ENCODE results near the gene PLCD4. TPM values are rescaled to one million over a fixed set of nuclear protein-coding genes. Genes with fewer than 3 reads are reported as not detected.

The PLCD4 gene
- total RNA-seq, 1 donor from 2014 or later: 3.9 TPM

DNA sequence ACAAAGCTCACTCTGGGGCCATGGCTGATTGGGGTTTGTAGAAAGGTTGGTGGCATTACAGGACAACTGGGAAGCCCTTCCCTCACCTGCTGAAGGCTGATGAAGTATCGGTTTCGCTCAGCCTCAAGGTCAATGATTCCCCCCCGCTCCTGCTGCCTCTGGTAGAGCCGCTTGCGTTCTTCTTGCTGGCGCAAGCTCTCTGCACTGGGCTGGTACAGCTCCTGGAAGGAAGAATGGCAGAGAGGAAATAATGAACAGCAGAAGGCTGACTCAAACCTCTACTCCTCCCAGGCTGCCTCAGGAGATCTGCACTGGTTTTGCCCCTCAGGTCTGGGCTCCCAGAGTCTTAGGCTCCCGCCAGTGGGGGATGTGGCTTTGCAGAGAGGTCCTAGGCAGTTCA, 57.0 kb downstream of the PLCD4 start:
- DNase-seq (ENCODE audit: low spot score): no peak

- no peak for DNase-seq (ENCODE audit: low spot score)
Measured at GRCh38 chr2:218671097-218671653, 63.5 kb downstream of the PLCD4 start.

- peak; percentile 86 for DNase-seq (ENCODE audit: low spot score)
Measured at GRCh38 chr2:218671654-218672566, 64.2 kb downstream of the PLCD4 start, which contains the start of the genes RNF25 and STK36. TSS of gene RNF25 (minus strand) at chr2:218672002. CDS start at chr2:218671970, 32 bp downstream. TSS of gene STK36 (plus strand) at chr2:218672086. CDS start at chr2:218672830, 744 bp downstream.

DNA sequence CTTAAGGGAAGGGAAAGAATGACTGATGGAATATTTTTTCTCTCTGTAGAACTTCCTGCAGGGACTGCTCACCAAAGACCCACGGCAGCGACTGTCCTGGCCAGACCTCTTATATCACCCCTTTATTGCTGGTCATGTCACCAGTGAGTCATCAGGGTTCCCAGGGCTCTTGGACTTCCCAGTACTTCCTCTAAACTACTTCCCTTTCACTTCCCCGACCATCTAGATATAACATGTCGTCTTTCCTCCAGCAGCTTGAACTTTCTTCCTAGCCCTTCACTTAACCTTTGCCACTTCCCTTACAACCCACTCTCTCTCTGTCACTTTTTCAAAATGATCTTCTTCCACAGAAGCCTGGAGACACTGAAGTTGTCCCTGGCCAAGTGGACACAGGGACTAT, 71.4 kb downstream of the PLCD4 start:
- DNase-seq (ENCODE audit: low spot score): no peak

- DNase-seq (ENCODE audit: low spot score): no peak
Measured at GRCh38 chr2:218680061-218680460, 72.4 kb downstream of the PLCD4 start.

Other genes with a start within 250 kb of the PLCD4 start
- gene SLC11A1, start 225.6 kb upstream of the PLCD4 start, total RNA-seq: 16.5 TPM
- 153 TPM for gene CTDSP1, start 208.0 kb upstream of the PLCD4 start, total RNA-seq
- gene VIL1, start 188.8 kb upstream of the PLCD4 start, total RNA-seq: not detected
- gene USP37, start 39.5 kb upstream of the PLCD4 start, total RNA-seq: 24.8 TPM
- 59.6 TPM for gene CNOT9, start 39.1 kb upstream of the PLCD4 start, total RNA-seq
- 35.4 TPM for gene ZNF142, start 51.7 kb downstream of the PLCD4 start, total RNA-seq
- gene BCS1L, start 51.8 kb downstream of the PLCD4 start, total RNA-seq: 48.2 TPM
- 33.7 TPM for gene RNF25, start 64.1 kb downstream of the PLCD4 start, total RNA-seq
- 55.4 TPM for gene STK36, start 64.2 kb downstream of the PLCD4 start, total RNA-seq
- 39.1 TPM for gene TTLL4, start 102.9 kb downstream of the PLCD4 start, total RNA-seq
- gene CYP27A1, start 174.2 kb downstream of the PLCD4 start, total RNA-seq: 16.4 TPM
- not detected for gene PRKAG3, start 223.9 kb downstream of the PLCD4 start, total RNA-seq

Data from ureter (tissue), 1 donor.